Choroid plexus epithelial cell (primary cell): ENCODE data around the gene EPHB2.
A peak's percentile ranks its signal among the peaks of the same experiment; 100 is the strongest.

Source experiments
- DNase-seq: peaks from one replicate; pipeline ENCODE4 v3.0.0-alpha.2; 2010; ENCODE audit warnings: low read depth
- H3K4me3 ChIP-seq: 2 replicates; pipeline ENCODE4 v1.5.1; 2011; ENCODE audit warnings: low read depth, mild to moderate bottlenecking, control low read depth, low read length, moderate library complexity
- CTCF ChIP-seq: conservative IDR thresholded peaks from 2 replicates; pipeline ENCODE4 v1.5.1; 2011; ENCODE audit warnings: low read depth, mild to moderate bottlenecking, control low read depth, inconsistent platforms, low read length, moderate library complexity

Gene EPHB2

GRCh38 chr1:22777388-22778057 lies 66.9 kb downstream of the EPHB2 start:
- DNase-seq, result no peak
- no peak for TF ChIP-seq CTCF
- H3K4me3 ChIP-seq, result no peak overlapping the region

- TF ChIP-seq CTCF, result no peak
- H3K4me3 ChIP-seq, result no peak overlapping the region
- no peak for DNase-seq
Observed at GRCh38 chr1:22778408-22778807, 67.8 kb downstream of the EPHB2 start.

- DNase-seq, result peak; percentile 39
- no peak for TF ChIP-seq CTCF
- no peak overlapping the region for H3K4me3 ChIP-seq
Observed at GRCh38 chr1:22778862-22779520, 68.4 kb downstream of the EPHB2 start.

- TF ChIP-seq CTCF, result no peak
- no peak overlapping the region for H3K4me3 ChIP-seq
- DNase-seq, result peak; percentile 36
Observed at GRCh38 chr1:22780696-22781095, 70.1 kb downstream of the EPHB2 start.

DNA sequence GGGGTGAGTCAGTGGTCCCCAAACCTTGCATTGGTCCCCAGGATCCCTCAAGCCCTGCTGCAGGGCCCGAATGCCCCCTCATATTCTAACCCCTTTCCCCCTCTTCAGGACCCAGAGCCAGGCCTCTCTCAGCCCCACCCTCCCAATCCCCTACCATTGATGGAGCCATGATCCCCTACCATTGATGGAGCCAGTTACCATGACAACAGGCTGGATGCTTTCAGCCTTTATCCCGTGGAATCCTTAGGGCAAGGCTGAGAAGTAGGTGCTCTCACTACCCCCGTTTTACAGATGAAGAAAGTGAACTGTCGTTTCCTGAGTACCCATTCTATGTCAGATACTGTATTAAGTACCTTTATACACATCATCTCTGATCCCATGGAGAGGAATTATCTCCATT lies 70.8 kb downstream of the EPHB2 start:
- TF ChIP-seq CTCF, result no peak
- no peak overlapping the region for H3K4me3 ChIP-seq
- no peak for DNase-seq

- no peak for DNase-seq
- no peak for TF ChIP-seq CTCF
- H3K4me3 ChIP-seq, result no peak overlapping the region
Observed at GRCh38 chr1:22782406-22782805, 71.8 kb downstream of the EPHB2 start.

GRCh38 chr1:22784317-22784716 lies 73.7 kb downstream of the EPHB2 start:
- no peak for TF ChIP-seq CTCF
- DNase-seq, result no peak
- H3K4me3 ChIP-seq, result no peak overlapping the region
